ENCODE data around the gene FER1L5.

GRCh38 chr2:96726131-96726530 is 83.6 kb downstream of the FER1L5 start:
- TF ChIP-seq CTCF (conservative IDR thresholded peaks at IDR 0.05; ENCODE audit: low read length) (no peak), EZH2phosphoT487 (IDR thresholded peaks at IDR 0.05; ENCODE audit: borderline replicate concordance, low read depth, low read length) (no peak)
